Cardiac muscle cell (in vitro differentiated cells and primary cell): Measurements from ENCODE around the gene MANEAL. TPM values are rescaled to one million over a fixed set of nuclear protein-coding genes. Genes with fewer than 3 reads are reported as not detected.

Experiments
- DNase-seq, 2 donors: peaks; one replicate each; pipeline versions ENCODE4 v3.0.0 to v3.0.0-alpha.2; 2010 to 2017; ENCODE audit warnings: low read depth in 1 of 2, low spot score in 1 of 2
- H3K27ac ChIP-seq: fragments of 200-600 bp; sonication (generic); 2 replicates; pipeline ENCODE4 v1.5.1; 2016
- H3K27me3 ChIP-seq: fragments of 200-600 bp; sonication (generic); 2 replicates; pipeline ENCODE4 v1.6.0; 2016; ENCODE audit warnings: control low read depth
- H3K36me3 ChIP-seq: fragments of 200-600 bp; sonication (generic); 2 replicates; pipeline ENCODE4 v1.5.1; 2016; ENCODE audit warnings: control low read depth
- H3K4me1 ChIP-seq: fragments of 200-600 bp; sonication (generic); 2 replicates; pipeline ENCODE4 v1.8.1; 2017; ENCODE audit warnings: low read depth, mild to moderate bottlenecking, mixed run types
- H3K4me3 ChIP-seq: fragments of 200-600 bp; sonication (generic); 2 replicates; pipeline ENCODE4 v1.5.1; 2016; ENCODE audit warnings: mild to moderate bottlenecking
- H3K9me3 ChIP-seq: fragments of 200-600 bp; sonication (generic); 2 replicates; pipeline ENCODE4 v1.5.1; 2017; ENCODE audit warnings: low read depth, mild to moderate bottlenecking, control low read depth
- CTCF ChIP-seq: IDR thresholded peaks from 2 replicates; pipeline ENCODE4 v1.5.1; 2012; ENCODE audit warnings: low read depth, mild to moderate bottlenecking, low read length
- polyA plus RNA-seq: library from polyadenylated mRNA; unstranded; fragments of >200 nt; fragmentation: Nextera tagmentation; extraction: Ambion mirVana; gene quantifications from 2 replicates; pipeline ENCODE4 v1.2.1, GENCODE V29; 2016
- total RNA-seq: library from RNA; depleted of rRNA; stranded (reverse); fragments of >200 nt; gene quantifications from 2 replicates; pipeline ENCODE4 v1.2.3, GENCODE V29; 2016

The MANEAL gene
- total and polyA plus RNA-seq, 2 experiments from 2014 or later, result 1.3 to 4.1 TPM

- TF ChIP-seq CTCF, result no peak
- no peak overlapping the region for H3K4me3 ChIP-seq
- H3K4me1 ChIP-seq, result peaks cover 6% of the 10 kb centered on the region
- no peaks in the 10 kb centered on the region for H3K36me3 ChIP-seq
- no peaks in the 10 kb centered on the region for H3K9me3 ChIP-seq
- no peaks in the 10 kb centered on the region for H3K27me3 ChIP-seq
- H3K27ac ChIP-seq, result no peak overlapping the region
- DNase-seq, result no peak
These were observed 53.1 kb downstream of the MANEAL start for GRCh38 chr1:37846647-37847339.

DNA sequence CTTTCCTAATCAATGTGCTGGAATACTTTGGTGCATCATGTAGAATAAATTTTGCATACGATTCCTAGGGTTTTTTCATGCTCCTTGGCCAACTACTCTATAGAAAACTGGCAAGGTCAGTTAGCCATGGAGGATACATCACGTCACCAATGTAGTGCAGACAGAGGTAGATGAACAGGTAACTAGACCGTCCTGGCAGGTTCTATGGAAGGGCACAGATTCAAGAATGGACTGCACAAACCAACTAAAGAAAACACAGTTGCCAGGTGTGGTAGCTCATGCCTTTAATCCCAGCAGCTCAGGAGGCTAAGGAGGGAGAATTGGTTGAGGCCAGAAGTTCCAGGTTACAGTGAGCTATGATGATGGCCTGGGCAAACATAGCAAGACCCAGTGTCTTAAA, 55.8 kb downstream of the MANEAL start:
- no peaks in the 10 kb centered on the region for H3K4me1 ChIP-seq
- no peak for DNase-seq
- H3K36me3 ChIP-seq, result no peaks in the 10 kb centered on the region
- H3K9me3 ChIP-seq, result no peaks in the 10 kb centered on the region
- H3K27ac ChIP-seq, result no peak overlapping the region
- TF ChIP-seq CTCF, result no peak
- no peaks in the 10 kb centered on the region for H3K27me3 ChIP-seq
- no peak overlapping the region for H3K4me3 ChIP-seq

DNA sequence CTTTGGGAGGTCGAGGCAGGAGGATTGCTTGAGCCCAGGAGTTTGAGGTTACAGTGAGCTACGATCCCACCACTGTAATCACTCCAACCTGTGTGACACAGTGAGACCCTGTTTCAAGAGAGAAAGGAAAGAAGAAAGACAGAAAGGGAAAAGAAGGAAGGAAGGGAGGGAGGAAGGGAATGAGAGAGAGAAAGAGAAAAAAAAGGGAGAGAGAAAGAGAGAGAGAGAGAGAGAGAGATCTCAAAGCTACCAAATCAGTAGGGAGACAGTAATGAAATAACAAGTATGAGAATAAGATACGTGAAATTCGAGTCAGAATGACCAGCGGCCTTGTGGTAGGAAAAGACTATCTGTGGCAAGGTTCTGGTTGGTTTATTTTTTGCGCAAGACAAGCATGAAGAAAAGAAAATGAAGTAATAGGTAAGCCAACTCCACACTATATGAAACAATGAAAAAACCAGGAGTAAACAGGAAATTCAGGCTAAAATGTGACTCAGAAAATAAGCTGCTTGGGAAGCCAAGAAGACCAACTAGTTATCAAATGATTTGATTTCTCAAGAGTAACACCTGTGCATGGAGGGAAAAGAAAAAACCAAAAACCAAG, 56.8 kb downstream of the MANEAL start:
- peak in 1 of 2 donors; percentile 28 for DNase-seq
- H3K4me1 ChIP-seq, result no peaks in the 10 kb centered on the region
- H3K4me3 ChIP-seq, result no peak overlapping the region
- no peak overlapping the region for H3K27ac ChIP-seq
- TF ChIP-seq CTCF, result no peak
- no peaks in the 10 kb centered on the region for H3K27me3 ChIP-seq
- H3K9me3 ChIP-seq, result no peaks in the 10 kb centered on the region
- H3K36me3 ChIP-seq, result no peaks in the 10 kb centered on the region

Other genes starting within 250 kb of the MANEAL start
- gene SNIP1, start 239.6 kb upstream of the MANEAL start, total RNA-seq, result 12.8 and 18.4 TPM in 2 replicates
- 6.1 and 6.6 TPM in 2 replicates for gene SNIP1, start 239.6 kb upstream of the MANEAL start, polyA plus RNA-seq
- gene DNALI1, start 236.9 kb upstream of the MANEAL start, total RNA-seq, result 28.7 and 43.2 TPM in 2 replicates
- 17.8 and 23.5 TPM in 2 replicates for gene DNALI1, start 236.9 kb upstream of the MANEAL start, polyA plus RNA-seq
- 26.4 and 38.6 TPM in 2 replicates for gene GNL2, start 197.9 kb upstream of the MANEAL start, total RNA-seq
- 55.9 and 78.3 TPM in 2 replicates for gene GNL2, start 197.9 kb upstream of the MANEAL start, polyA plus RNA-seq
- gene RSPO1, start 159.0 kb upstream of the MANEAL start, total RNA-seq, result 0.71 and 1.1 TPM in 2 replicates
- 0.11 and 1.0 TPM in 2 replicates for gene RSPO1, start 159.0 kb upstream of the MANEAL start, polyA plus RNA-seq
- gene CDCA8, start 101.3 kb upstream of the MANEAL start, total RNA-seq, result 4.4 and 30.8 TPM in 2 replicates
- gene CDCA8, start 101.3 kb upstream of the MANEAL start, polyA plus RNA-seq, result 7.0 and 41.8 TPM in 2 replicates
- gene EPHA10, start 28.7 kb upstream of the MANEAL start, total RNA-seq, result 0.14 TPM in 1 of 2 replicates, not detected in the other
- gene EPHA10, start 28.7 kb upstream of the MANEAL start, polyA plus RNA-seq, result 0.38 TPM in 1 of 2 replicates, not detected in the other
- gene C1orf122, start 13.9 kb downstream of the MANEAL start, total RNA-seq, result 104 and 130 TPM in 2 replicates
- 105 and 174 TPM in 2 replicates for gene C1orf122, start 13.9 kb downstream of the MANEAL start, polyA plus RNA-seq
- 9.7 and 17.2 TPM in 2 replicates for gene YRDC, start 14.4 kb downstream of the MANEAL start, total RNA-seq
- gene YRDC, start 14.4 kb downstream of the MANEAL start, polyA plus RNA-seq, result 20.0 and 22.2 TPM in 2 replicates
- 1.5 and 1.6 TPM in 2 replicates for gene MTF1, start 65.7 kb downstream of the MANEAL start, total RNA-seq
- 5.7 and 9.3 TPM in 2 replicates for gene MTF1, start 65.7 kb downstream of the MANEAL start, polyA plus RNA-seq
- 14.0 and 18.4 TPM in 2 replicates for gene INPP5B, start 153.2 kb downstream of the MANEAL start, total RNA-seq
- gene INPP5B, start 153.2 kb downstream of the MANEAL start, polyA plus RNA-seq, result 9.9 and 14.1 TPM in 2 replicates
- gene SF3A3, start 196.2 kb downstream of the MANEAL start, total RNA-seq, result 48.0 and 51.1 TPM in 2 replicates
- gene SF3A3, start 196.2 kb downstream of the MANEAL start, polyA plus RNA-seq, result 47.7 and 58.9 TPM in 2 replicates
- gene FHL3, start 211.7 kb downstream of the MANEAL start, total RNA-seq, result 27.5 and 47.4 TPM in 2 replicates
- 33.0 and 38.6 TPM in 2 replicates for gene FHL3, start 211.7 kb downstream of the MANEAL start, polyA plus RNA-seq
- gene UTP11, start 218.9 kb downstream of the MANEAL start, total RNA-seq, result 55.4 and 57.7 TPM in 2 replicates
- 42.7 and 57.0 TPM in 2 replicates for gene UTP11, start 218.9 kb downstream of the MANEAL start, polyA plus RNA-seq